ENCODE measurements around the gene CEP55.

DNA sequence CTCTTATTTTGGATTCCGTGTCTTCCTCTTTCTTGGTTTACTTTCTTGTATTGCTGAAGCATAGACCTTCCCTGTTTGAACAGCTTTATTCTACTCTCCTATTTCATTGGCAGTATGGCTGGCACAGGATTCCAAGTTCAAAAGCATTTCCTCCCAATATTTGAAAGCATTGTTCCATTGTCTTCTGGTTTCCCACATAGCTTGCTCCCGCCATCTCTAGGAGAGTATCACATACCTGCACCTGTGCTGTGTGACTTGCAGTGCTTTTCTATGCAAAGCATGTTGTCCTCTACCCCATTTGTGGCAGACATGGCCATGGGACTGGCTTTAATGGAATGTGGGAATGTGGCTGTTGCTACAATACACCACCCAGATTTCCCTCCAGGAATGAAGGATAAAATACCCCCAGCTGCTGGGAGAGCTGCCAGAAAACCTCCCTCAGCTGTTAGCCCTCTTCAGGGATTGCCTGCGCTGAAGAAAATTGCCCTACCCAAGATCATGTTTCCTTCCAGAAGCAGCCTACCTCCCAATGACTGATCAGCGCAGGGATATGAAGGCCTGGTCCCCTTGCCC, 7.4 kb upstream of the CEP55 start:
- TF ChIP-seq, protein P1, sequence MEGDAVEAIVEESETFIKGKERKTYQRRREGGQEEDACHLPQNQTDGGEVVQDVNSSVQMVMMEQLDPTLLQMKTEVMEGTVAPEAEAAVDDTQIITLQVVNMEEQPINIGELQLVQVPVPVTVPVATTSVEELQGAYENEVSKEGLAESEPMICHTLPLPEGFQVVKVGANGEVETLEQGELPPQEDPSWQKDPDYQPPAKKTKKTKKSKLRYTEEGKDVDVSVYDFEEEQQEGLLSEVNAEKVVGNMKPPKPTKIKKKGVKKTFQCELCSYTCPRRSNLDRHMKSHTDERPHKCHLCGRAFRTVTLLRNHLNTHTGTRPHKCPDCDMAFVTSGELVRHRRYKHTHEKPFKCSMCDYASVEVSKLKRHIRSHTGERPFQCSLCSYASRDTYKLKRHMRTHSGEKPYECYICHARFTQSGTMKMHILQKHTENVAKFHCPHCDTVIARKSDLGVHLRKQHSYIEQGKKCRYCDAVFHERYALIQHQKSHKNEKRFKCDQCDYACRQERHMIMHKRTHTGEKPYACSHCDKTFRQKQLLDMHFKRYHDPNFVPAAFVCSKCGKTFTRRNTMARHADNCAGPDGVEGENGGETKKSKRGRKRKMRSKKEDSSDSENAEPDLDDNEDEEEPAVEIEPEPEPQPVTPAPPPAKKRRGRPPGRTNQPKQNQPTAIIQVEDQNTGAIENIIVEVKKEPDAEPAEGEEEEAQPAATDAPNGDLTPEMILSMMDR (IDR thresholded peaks at IDR 0.05) = no peak
- TF ChIP-seq POLR2A (IDR thresholded peaks at IDR 0.05) = no peak
